Mammary epithelial cell (primary cell): ENCODE results near the gene PHKA2.

ENCODE experiments used
- EZH2 ChIP-seq: IDR thresholded peaks from 2 replicates; pipeline ENCODE4 v1.6.1; 2012; ENCODE audit warnings: low read length, inconsistent platforms, borderline replicate concordance
- TF ChIP-seq, protein P1 (sequence below), 2 donors: IDR thresholded peaks in 1 of 2; conservative IDR thresholded peaks in 1 of 2; 2 replicates each; pipeline ENCODE4 v1.5.1; 2011 to 2012; ENCODE audit warnings: inconsistent platforms in 2 of 2, low read length in 2 of 2, mild to moderate bottlenecking in 2 of 2, control low read depth in 1 of 2, low read depth in 1 of 2; ENCODE audit not compliant: insufficient read depth in 1 of 2; ENCODE audit errors: extremely low read depth in 1 of 2

DNA sequence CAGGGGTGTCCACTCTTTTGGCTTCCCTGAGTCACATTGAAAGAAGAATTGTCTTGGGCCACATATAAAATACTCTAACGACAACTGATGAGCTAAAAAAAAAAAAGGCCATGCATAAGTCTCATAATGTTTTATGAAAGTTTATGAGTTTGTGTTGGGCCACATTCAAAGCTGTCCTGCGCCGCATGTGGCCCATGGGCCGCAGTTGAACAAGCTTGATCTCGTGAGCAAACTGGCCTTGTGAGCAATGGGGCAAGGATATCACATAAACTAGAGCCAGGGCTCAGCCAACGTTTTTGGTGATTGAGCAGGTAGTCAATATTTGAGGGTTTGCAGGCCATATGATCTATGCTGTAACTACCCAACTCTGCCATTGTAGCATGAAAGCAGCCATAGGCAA lies 44.6 kb upstream of the PHKA2 start:
- TF ChIP-seq, protein P1, sequence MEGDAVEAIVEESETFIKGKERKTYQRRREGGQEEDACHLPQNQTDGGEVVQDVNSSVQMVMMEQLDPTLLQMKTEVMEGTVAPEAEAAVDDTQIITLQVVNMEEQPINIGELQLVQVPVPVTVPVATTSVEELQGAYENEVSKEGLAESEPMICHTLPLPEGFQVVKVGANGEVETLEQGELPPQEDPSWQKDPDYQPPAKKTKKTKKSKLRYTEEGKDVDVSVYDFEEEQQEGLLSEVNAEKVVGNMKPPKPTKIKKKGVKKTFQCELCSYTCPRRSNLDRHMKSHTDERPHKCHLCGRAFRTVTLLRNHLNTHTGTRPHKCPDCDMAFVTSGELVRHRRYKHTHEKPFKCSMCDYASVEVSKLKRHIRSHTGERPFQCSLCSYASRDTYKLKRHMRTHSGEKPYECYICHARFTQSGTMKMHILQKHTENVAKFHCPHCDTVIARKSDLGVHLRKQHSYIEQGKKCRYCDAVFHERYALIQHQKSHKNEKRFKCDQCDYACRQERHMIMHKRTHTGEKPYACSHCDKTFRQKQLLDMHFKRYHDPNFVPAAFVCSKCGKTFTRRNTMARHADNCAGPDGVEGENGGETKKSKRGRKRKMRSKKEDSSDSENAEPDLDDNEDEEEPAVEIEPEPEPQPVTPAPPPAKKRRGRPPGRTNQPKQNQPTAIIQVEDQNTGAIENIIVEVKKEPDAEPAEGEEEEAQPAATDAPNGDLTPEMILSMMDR (conservative IDR thresholded peaks at IDR 0.05 in 1 of 2, IDR thresholded peaks at IDR 0.05 in 1 of 2; ENCODE audit: extremely low read depth in 1 of 2, insufficient read depth in 1 of 2, low read depth in 1 of 2, low read length in 2 of 2), result no peak
- TF ChIP-seq EZH2, result no peak
